HG03571 (cell line): ENCODE results near the gene ACOT7.
"Not testable (repeated sequence)": the region's sequence is repeated elsewhere in the genome, so short reads cannot be mapped to it uniquely, and the experiment has no call there.

Source experiments
- ATAC-seq: cut with Tn5 transposase; IDR thresholded peaks from one replicate; pipeline ENCODE4 v1.9.1; 2021; ENCODE audit not compliant: unreplicated experiment

ACOT7 gene

DNA sequence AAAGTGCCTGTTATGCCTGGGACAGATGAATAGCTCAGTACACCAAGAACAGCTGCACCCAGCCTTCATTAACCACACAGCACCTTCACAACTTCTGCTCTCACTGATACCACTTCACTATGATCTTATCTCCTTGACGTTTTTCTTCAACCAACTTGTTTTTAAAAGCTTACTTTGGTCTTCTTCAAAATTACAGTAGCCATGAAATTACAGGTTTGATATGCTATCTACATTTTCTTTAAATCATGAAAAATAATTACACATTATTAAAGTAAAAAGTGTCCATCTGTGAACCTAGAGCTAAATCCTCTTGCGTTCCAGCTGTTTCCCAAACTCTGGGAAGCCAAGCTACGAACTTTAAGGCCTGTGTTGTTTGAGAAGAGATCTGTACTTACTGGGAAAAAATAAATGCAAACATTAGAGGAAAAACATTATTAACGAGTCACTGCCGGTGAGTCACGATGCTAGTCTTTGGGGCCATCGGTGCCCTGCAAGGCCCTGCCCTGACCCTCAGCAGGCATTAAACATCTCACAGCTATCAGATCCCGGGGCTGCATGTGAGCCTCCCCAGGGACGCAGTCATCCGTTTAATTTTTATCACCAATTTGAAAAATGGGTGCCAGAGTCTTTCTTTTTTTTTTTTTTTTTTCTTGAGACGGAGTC, 76.3 kb downstream of the ACOT7 start:
- ATAC-seq = no peak

GRCh38 chr1:6316240-6317097, 77.1 kb downstream of the ACOT7 start:
- no peak for ATAC-seq

DNA sequence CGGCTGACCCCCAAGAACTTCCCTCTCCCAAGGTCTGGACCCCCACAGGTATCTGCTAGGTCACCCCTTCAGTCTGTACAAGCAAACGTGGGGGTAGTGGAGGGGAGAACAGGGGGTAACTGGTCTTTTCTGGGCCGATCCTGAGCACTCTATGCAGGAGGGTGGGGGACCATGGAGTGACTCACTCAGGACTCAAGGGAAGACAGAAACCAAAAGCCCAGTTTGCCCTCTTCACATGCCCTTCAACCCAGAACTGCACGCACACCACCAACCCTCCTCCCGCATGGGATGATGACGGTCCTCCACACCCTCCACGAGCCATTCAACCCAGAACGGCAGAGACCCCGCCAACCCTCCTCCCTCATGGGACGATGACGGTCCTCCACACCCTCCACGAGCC, 79.1 kb downstream of the ACOT7 start:
- ATAC-seq = no peak

DNA sequence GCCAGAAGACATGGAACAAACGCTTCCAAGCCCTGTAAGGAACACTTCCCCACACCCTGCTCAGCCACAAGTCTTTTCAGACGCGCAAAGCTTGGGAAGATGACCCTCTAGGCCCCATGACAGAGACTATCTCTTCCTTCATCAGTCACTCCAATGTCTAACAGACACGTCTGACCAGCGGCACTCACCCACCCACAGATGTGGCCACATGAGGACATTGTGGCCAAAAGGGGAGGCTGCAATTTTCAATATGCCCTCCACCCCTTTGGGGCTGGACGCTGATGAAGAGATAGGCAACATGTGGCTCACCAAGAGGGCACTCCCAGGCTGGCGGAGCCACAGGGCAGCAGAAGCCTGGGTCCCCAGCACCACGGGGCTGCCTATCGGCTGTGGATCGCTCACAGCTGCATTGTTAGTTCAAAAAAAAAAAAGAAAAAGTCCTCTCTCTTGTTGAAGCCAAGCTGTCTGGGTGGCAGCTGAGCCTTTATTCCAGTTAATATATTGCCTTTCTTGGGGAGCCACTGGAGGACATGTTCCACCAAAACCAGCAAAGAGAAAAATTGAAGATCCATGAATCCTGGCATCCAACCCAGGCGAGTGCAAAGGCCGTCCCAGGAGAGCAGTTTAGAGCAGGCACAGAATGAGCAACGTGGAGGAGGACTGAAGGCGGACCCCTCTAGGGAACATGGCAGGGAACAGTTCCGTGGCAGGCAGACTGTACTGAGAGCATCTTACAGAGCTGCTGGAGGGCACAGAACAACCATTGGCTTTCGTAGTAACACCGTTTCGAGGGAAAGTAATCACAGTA, 80.0 kb downstream of the ACOT7 start:
- ATAC-seq = no peak

- no peak for ATAC-seq
These were observed 83.3 kb downstream of the ACOT7 start for GRCh38 chr1:6310116-6310848.

DNA sequence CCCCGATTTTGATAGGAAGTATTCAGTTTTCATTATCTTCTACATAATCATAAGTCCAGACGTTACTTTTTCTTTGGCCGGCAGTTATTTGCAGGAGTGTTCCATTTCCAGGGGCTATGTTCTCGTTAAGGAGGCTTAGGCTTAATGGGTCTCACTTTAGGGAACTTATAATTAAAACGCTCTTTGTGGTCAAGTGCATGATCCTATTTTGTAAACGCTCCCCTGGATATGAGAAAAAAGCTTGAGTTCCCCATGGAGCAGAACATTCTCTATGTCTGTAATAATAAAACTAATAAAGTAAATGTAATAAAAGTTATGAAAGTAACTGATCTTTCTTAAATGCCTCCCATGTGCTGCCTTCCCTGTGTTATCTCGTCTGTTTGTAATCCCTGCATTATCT, 84.0 kb downstream of the ACOT7 start:
- ATAC-seq = no peak

DNA sequence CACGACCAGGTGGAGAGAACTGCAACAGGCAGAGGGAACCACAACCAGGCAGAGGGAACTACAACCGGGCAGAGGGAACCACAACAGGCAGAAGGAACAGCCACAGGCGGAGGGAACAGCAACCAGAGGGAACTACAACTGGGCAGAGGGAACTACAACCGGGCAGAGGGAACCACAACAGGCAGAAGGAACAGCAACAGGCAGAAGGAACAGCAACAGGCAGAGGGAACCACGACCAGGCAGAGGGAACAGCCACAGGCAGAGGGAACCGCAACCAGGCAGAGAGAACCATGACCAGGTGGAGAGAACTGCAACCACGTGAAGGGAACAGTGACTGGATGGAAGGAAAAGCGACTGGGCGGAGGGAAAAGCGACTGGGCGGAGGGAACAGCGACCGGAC, 85.1 kb downstream of the ACOT7 start:
- ATAC-seq = no peak

DNA sequence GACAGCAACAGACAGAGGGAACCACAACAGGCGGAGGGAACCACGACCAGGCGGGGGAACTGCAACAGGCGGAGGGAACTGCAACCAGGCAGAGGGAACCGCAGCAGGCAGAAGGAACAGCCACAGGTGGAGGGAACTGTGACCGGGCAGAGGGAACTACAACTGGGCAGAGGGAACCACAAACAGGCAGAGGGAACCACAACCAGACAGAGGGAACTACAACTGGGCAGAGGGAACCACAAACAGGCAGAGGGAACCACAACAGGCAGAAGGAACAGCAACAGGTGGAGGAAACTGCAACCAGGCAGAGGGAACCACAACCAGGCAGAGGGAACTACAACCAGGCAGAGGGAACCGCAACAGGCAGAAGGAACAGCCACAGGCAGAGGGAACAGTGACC, 85.9 kb downstream of the ACOT7 start:
- ATAC-seq = not testable (repeated sequence)

DNA sequence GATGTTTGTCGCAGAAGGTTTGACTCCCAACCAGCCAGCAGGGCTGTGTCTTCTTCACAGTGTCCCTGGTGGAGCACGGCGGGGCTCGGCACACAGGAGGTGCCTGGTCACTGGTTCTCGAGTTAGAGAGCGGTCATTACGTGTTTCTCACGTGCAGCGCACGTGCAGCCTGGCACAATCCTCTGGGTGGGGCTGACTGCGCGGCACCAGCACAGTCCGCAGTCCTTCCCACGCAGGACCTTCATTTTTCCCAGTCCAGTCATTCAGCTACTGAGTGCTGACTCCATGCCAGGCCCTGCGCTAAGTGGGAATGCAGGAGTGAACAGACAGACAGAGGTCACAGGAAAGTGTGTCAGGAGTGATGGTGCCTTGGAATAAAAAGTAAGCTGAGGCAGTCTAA, 86.5 kb downstream of the ACOT7 start:
- no peak for ATAC-seq

GRCh38 chr1:6303397-6304012, 90.1 kb downstream of the ACOT7 start:
- ATAC-seq = no peak

GRCh38 chr1:6302568-6302967, 91.0 kb downstream of the ACOT7 start:
- ATAC-seq = no peak

GRCh38 chr1:6301526-6301925, 92.0 kb downstream of the ACOT7 start:
- ATAC-seq = no peak

- no peak for ATAC-seq
These were observed 93.1 kb downstream of the ACOT7 start for GRCh38 chr1:6300342-6301048.

- ATAC-seq = no peak
These were observed 93.9 kb downstream of the ACOT7 start for GRCh38 chr1:6299557-6300165.

GRCh38 chr1:6298940-6299465, 94.6 kb downstream of the ACOT7 start:
- no peak for ATAC-seq

- no peak for ATAC-seq
These were observed 95.0 kb downstream of the ACOT7 start for GRCh38 chr1:6298530-6298929.

DNA sequence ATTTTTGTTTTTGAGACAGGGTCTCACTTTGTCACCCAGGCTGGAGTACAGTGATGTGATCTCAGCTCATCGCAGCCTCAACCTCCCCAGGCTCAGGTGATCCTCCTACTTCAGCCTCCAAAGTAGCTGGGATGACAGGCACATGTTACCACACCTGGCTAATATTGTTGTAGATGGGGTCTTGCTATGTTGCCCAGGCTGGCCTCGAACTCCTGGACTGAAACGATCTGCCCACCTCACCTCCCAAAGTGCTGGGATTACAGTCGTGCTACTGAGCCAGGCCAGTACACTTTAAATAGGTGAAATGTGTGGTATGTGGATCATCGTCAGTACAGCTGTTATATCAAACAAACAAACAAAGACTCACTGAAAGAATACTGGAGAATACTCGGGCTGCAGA, 97.7 kb downstream of the ACOT7 start:
- no peak for ATAC-seq

- ATAC-seq = no peak
These were observed 98.5 kb downstream of the ACOT7 start for GRCh38 chr1:6294890-6295556.
